Stimulated activated naive CD8-positive, alpha-beta T cell treated with anti-CD3 and anti-CD28 coated beads, Interleukin-15, Interleukin-2, amounts not matched to agents 100 ng/mL and 50 ng/mL, for 24 hours (primary cell): ENCODE results near the gene MYO5A.
"Not testable (repeated sequence)": the region's sequence is repeated elsewhere in the genome, so short reads cannot be mapped to it uniquely, and the experiment has no call there.

Experiments used
- H3K27ac Mint-ChIP-seq: one replicate; pipeline ENCODE4 v1.8.0; 2021; ENCODE audit warnings: mild to moderate bottlenecking, mixed read lengths
- H3K27me3 Mint-ChIP-seq: one replicate; pipeline ENCODE4 v1.8.0; 2021; ENCODE audit warnings: mixed read lengths
- H3K36me3 Mint-ChIP-seq: one replicate; pipeline ENCODE4 v1.8.0; 2021; ENCODE audit warnings: low read depth, mixed read lengths
- H3K4me1 Mint-ChIP-seq: one replicate; pipeline ENCODE4 v1.8.0; 2021; ENCODE audit warnings: low read depth, mixed read lengths
- H3K4me3 Mint-ChIP-seq: one replicate; pipeline ENCODE4 v1.8.0; 2021; ENCODE audit warnings: mild to moderate bottlenecking, mixed read lengths
- H3K9me3 Mint-ChIP-seq: one replicate; pipeline ENCODE4 v1.8.0; 2021; ENCODE audit warnings: mixed read lengths

MYO5A gene

DNA sequence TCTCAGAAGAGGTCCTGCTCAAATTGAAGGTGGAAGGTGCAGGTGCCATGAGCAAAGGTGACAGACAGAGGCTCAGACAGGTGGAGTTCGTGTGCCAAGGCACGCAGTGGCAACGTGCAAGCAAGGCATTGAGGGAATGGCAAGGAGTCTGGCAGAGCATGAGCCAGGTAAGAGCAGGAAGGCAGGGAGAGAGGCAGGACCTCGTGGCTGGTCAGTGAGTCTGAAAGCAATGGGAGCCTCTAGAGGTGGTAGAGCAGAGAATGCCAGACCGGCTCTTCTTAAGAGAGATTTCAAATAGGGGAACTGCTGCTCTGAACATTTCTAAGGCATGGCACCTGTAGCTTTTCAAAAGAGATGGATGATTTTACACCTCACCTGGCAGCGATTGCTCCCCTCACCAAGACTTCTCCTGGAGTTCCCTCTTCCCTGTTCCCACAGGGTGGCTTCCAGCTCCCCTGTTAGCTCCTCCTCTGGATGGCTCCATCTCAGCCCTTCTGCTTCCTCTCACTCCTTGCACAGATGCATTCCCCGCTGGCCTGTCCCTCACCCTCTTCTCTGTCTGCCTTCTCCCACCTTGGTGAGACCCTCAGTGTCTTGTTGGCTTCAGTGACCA lies 235.8 kb downstream of the MYO5A start:
- Mint-ChIP-seq H3K4me3 (no peak overlapping the region), H3K27ac (no peak overlapping the region), H3K4me1 (peaks cover 10% of the 10 kb centered on the region)

DNA sequence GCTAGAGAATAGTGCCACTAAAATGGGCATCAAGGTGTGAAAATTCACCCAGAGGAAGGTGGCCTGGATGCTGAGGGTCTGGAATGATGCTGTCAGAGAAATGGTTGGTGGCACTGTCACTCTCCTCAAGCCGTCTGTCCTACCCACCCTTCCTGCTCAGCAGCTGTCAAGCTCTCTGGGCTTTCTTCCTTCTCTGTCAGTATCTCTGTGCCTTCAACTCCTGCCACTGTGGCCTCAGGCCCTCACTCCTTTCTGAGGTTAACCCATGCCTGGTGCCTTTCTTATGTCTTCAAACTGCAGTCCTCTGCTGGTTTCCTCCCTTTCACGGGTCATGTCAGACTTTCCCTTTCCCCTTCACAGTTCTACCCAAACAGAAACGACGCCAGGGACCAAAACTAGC lies 237.5 kb downstream of the MYO5A start:
- no peak overlapping the region for H3K4me3 Mint-ChIP-seq
- H3K4me1 Mint-ChIP-seq, result peaks cover 10% of the 10 kb centered on the region
- peaks cover 32% of the 10 kb centered on the region for H3K27me3 Mint-ChIP-seq
- no peaks in the 10 kb centered on the region for H3K9me3 Mint-ChIP-seq
- no peaks in the 10 kb centered on the region for H3K36me3 Mint-ChIP-seq
- H3K27ac Mint-ChIP-seq, result no peak overlapping the region

More for the DNA sequence above, 235.8 kb downstream of the MYO5A start:
- Mint-ChIP-seq H3K9me3 (no peaks in the 10 kb centered on the region), H3K36me3 (no peaks in the 10 kb centered on the region), H3K27me3 (peaks cover 42% of the 10 kb centered on the region)

DNA sequence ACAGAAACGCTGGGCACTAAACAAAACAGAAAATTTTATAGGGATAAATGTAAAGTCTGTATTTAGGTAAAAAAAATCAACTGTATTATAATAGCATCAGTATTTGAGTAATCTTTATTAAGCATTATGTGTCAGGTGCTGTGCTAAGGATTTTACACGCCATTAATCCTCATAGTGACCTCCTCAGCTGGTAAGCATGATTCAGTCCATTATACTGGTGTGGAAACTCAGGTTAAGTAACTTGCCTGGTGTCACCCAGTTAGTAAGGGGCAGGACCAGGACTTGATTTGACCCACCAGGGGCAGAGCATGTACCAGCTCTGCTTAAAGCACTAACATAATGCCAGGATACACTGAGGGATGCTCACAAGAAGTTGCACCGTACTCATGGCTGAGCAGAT lies 237.9 kb downstream of the MYO5A start:
- Mint-ChIP-seq H3K27me3 (peaks cover 28% of the 10 kb centered on the region), H3K9me3 (no peaks in the 10 kb centered on the region), H3K4me1 (peaks cover 10% of the 10 kb centered on the region), H3K4me3 (no peak overlapping the region), H3K36me3 (no peaks in the 10 kb centered on the region), H3K27ac (no peak overlapping the region)

DNA sequence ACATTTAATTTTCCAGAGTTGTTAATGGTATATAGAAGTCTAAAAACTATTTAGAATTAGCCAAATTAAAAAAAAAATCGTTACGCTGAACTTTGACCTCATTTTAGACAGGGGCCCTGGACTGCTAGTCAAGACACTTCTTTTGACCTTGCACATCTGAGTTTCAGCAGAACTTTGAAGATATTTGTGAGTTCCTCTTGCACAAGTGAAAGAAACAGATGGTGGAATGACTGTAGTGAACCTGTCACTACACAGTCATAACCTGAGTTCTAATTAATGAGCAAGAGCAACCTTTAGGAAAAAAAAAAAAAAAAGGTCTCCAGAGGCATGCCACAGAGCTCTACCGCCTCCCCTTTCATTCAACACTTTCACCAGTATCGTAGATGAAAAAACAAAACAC lies 238.4 kb downstream of the MYO5A start:
- no peak overlapping the region for H3K27ac Mint-ChIP-seq

DNA sequence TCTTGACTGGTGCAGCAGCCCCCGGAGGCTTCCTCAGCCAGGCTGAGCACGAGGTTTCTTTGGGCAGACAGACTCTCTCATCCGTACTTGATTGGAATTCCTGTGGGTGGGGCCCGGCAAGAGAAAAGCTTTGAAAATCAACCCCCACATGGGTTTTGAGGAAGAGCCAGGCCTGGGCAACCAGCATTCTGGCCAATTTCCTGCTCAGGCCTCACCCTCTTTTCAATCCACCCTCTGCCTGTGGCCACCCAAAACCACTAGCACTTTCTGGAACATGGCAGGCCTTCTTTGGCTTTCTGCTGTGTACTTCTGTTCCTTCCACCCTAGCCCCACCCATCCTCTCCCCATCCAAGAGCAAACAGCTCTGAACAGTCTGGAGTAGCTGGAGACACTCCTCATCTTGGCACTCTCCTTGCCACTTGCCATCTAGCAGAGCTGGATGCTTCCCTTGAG lies 239.0 kb downstream of the MYO5A start:
- H3K27me3 Mint-ChIP-seq, result peaks cover 25% of the 10 kb centered on the region
- no peaks in the 10 kb centered on the region for H3K36me3 Mint-ChIP-seq
- no peak overlapping the region for H3K27ac Mint-ChIP-seq
- H3K9me3 Mint-ChIP-seq, result no peaks in the 10 kb centered on the region
- peaks cover 7% of the 10 kb centered on the region for H3K4me1 Mint-ChIP-seq
- no peak overlapping the region for H3K4me3 Mint-ChIP-seq

More for the DNA sequence above, 238.4 kb downstream of the MYO5A start:
- Mint-ChIP-seq H3K4me1 (peaks cover 10% of the 10 kb centered on the region), H3K4me3 (no peak overlapping the region), H3K9me3 (no peaks in the 10 kb centered on the region), H3K36me3 (no peaks in the 10 kb centered on the region), H3K27me3 (peaks cover 27% of the 10 kb centered on the region)

DNA sequence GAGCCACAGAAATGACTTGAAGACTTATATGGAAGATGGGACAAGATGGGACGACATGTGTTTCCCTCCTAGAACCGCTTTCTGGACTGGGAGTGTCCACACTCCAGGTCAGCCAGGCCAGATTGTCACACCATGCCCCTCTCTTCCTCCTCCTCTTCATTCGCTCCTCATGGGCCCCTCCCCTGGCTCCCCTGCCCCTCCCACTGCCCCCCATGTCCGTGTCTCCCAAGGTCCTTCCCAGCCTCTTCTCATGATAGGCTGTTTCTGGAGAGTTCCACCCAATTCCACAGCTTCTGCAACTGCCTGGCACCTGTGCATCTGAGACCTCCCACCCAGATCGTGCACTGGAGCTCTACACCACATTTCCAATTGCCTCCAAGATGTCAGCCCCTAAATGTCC lies 239.7 kb downstream of the MYO5A start:
- Mint-ChIP-seq H3K4me1 (peaks cover 4% of the 10 kb centered on the region), H3K27ac (no peak overlapping the region), H3K36me3 (no peaks in the 10 kb centered on the region), H3K4me3 (no peak overlapping the region), H3K27me3 (peaks cover 22% of the 10 kb centered on the region), H3K9me3 (no peaks in the 10 kb centered on the region)

DNA sequence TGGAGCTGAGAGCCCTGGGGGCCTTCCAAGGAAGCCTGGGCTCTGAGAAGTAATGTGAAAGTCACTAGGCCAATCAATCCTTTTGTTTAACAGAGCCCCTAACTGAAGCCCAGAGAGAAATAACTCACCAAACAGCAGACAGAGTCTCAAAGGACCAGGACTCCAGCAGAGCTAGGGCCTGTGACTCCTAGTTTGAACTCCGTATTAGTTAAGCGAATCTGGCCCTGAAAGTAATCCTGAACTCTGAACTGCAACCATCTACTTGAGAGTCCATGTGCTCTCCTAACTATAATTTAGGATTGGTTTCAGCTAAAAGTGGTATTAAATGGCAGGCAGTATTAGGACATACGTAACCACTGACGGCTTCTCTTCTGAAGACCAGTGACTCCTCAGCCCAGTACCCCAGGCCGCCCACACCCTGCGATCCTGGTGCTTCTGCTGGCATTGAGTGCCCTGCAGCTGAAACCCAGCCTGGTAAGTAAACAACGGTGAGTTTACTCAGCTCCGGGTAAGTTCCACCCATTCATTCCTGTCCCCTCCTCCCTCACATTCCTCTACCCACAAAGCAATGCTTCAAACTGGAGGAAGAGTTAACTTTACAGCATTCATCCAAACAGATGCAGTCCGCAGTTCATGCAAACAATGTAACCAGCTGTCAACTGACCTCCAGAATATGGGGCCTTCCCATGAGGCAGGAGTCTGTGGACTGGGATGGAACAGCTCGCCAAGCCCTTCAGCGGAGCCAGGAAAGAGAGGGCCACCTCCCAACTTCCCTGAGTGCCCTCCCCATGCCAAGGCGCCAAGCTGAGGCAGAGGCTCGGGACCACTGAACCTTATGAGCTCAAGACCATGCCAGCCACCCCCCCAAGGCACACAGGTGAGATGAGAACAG lies 240.4 kb downstream of the MYO5A start:
- Mint-ChIP-seq H3K4me1 (peaks cover 4% of the 10 kb centered on the region), H3K27me3 (peaks cover 15% of the 10 kb centered on the region), H3K27ac (no peak overlapping the region), H3K9me3 (no peaks in the 10 kb centered on the region), H3K36me3 (no peaks in the 10 kb centered on the region), H3K4me3 (no peak overlapping the region)

DNA sequence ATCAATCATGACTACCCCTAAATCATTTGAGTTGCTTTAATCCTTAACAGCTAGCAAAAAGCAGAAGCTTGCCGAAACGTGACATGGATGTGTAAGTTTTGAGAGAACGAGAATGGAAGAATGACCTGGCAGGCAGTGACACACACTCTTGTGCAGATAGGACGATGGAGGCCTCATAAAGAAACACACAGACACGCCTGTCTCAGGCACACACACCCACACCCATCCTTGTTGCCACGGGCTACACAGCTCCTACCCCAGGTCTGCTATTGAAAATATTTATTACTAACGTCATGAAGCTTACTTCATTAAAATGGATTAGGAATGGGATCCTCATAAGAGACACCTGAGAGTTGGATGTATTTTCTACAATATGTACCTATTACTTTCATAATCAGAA lies 241.6 kb downstream of the MYO5A start:
- H3K27ac Mint-ChIP-seq, result no peak overlapping the region
- H3K4me1 Mint-ChIP-seq, result peaks cover 4% of the 10 kb centered on the region
- peaks cover 6% of the 10 kb centered on the region for H3K27me3 Mint-ChIP-seq
- no peak overlapping the region for H3K4me3 Mint-ChIP-seq
- no peaks in the 10 kb centered on the region for H3K36me3 Mint-ChIP-seq
- no peaks in the 10 kb centered on the region for H3K9me3 Mint-ChIP-seq

DNA sequence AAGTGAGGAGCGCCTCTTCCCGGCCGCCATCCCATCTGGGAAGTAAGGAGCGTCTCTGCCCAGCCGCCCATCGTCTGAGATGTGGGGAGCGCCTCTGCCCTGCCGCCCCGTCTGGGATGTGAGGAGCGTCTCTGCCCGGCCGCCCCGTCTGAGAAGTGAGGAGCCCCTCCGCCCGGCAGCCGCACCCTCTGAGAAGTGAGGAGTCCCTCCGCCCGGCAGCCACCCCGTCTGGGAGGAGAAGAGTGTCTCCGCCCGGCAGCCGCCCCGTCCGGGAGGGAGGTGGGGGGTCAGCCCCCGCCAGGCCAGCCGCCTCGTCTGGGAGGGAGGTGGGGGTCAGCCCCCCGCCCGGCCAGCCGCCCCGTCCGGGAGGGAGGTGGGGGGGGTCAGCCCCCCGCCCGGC lies 242.7 kb downstream of the MYO5A start:
- not testable (repeated sequence) for H3K4me1 Mint-ChIP-seq, H3K4me3 Mint-ChIP-seq, H3K36me3 Mint-ChIP-seq, H3K9me3 Mint-ChIP-seq, H3K27ac Mint-ChIP-seq, H3K27me3 Mint-ChIP-seq

DNA sequence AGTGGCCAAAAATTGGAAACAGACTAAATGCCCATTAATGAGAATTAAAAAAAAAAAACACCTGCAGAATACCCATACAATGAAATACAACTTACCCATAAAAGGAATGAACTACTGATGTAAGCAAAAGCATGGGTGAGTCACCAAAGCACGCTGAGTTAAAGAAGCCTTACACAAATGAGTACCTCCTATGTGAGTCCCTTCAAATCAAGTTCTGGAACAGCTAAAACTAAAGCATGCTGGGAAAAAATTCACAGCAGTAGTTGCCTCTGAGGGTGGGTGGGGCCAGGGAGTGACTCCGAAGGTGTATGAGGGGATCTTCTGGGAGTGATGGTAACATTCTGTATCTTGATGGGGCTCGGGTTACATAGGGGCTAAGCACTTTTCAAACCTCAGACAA lies 244.5 kb downstream of the MYO5A start:
- Mint-ChIP-seq H3K36me3 (no peaks in the 10 kb centered on the region), H3K9me3 (no peaks in the 10 kb centered on the region), H3K27ac (no peak overlapping the region), H3K27me3 (peaks cover 4% of the 10 kb centered on the region), H3K4me3 (no peak overlapping the region), H3K4me1 (no peaks in the 10 kb centered on the region)

DNA sequence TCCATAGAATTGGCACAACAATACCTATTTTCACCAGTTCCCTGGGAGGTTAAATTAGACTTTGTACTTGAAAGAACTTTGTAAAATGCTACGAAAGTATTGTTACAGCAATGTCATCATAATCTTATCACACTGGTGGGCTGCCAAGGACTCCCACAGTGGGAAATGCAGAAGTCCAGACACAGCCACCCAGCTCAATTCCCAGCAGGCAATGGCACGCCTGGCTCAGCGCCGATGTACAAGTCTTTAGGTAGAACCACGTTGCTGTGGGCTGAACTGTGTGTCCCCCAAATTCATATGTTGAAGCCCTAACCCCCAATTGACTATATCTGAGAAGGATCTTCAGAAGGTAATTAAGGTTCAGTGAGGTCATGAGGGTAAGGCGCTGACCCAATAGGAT lies 245.4 kb downstream of the MYO5A start:
- no peaks in the 10 kb centered on the region for H3K36me3 Mint-ChIP-seq
- no peak overlapping the region for H3K27ac Mint-ChIP-seq
- H3K9me3 Mint-ChIP-seq, result no peaks in the 10 kb centered on the region
- no peak overlapping the region for H3K4me3 Mint-ChIP-seq
- peaks cover 4% of the 10 kb centered on the region for H3K27me3 Mint-ChIP-seq
- no peaks in the 10 kb centered on the region for H3K4me1 Mint-ChIP-seq

DNA sequence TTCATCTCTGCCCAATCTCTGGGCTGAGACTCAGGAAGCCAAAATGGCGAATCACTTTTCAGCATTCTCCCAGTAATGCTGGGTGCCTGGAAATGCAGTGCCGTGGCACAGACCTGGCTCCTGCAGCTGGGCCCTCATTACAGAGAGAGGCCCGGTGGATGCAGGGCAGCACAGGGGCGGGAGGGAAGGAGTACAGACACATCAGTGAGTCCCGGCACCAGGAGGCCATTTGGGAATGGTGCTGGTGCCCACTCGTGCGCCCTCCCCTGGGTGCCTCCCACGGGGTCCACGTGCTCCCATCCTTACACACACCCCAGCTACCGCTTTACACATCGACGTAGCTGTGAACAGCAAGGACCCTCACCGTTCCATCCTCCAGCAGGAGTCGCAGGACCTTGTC lies 246.3 kb downstream of the MYO5A start:
- H3K27me3 Mint-ChIP-seq, result peaks cover 4% of the 10 kb centered on the region
- H3K36me3 Mint-ChIP-seq, result no peaks in the 10 kb centered on the region
- no peaks in the 10 kb centered on the region for H3K4me1 Mint-ChIP-seq
- no peak overlapping the region for H3K4me3 Mint-ChIP-seq
- H3K27ac Mint-ChIP-seq, result no peak overlapping the region
- no peaks in the 10 kb centered on the region for H3K9me3 Mint-ChIP-seq

DNA sequence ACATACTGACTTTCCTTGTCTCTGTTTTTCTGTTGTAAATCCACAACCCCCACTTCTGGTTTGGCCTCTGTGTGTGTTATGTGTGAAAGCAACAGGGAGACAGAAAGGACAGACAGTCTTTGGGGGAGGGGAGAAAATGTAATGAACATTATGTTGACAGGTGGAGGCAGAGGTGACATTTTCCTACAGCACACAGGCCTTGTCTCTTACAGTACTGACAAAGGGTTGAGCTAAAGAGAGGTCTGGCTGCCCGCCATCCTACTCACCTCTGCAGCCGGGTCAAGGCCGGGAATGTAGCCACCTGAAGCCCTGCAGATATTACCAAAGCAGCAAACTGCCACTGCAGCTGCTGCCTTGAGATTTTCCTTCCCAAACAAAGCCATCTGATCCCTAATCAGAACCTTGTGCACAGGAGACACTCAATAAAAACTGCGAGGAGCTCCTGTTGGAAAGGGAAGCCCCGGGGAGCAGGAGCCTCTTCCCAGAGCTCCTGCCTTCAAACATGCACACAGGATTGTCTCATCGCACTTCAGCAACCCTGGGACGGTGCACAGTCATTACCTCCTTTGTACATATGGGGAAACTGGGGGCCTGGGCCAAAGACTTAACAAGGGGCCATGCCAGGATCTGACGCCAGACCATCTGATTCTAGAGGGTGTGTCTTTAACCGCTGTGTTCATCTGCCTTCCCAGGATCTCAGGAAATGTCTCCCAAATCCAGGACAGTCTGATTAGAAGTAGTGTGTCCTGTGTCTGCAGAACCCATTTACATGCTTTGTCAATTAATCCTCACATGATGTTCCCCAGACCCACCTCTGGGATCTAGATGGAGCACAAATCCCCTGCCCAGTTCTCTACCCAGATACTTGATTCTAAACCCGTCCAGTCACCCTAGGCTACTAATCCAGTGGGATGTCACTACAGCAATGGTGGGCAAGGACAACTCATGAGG lies 247.3 kb downstream of the MYO5A start:
- Mint-ChIP-seq H3K9me3 (no peaks in the 10 kb centered on the region), H3K36me3 (no peaks in the 10 kb centered on the region), H3K4me3 (no peak overlapping the region), H3K4me1 (no peaks in the 10 kb centered on the region), H3K27ac (no peak overlapping the region), H3K27me3 (peaks cover 4% of the 10 kb centered on the region)

DNA sequence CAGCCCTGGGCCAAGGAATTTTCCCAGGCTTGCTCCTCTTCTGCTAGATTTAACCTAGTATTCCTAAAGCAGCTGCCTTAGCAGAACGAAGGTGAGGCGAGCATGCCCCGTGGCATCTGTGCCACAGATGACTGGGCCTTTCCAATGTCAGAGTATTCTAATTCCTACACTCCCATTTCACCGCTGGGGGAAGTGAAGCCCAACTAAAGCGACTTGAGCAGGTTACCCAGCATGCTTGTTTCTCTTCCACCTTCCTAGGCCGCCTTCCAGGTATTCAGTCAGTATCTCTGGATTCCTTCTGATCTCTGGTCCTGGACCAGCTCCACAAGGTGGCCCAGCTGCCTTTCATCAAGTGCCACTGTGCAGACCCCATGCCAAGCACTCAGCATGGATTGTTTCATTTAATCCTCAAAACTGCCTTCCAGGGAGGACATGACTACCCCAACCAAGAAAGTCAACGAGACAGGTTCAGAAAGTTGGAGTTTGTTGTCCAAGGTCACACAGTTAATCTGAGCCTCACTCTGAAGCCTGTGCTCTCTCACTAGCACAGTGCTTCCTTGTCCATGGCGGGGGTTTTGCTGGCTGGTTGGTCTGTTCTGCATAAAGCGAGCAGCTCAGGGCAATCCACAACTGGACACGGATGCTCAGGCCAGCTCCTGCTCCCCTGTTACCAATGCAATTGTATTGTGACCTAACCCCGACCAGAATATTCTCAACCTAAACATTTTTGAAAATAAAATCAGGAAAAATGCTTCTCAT lies 248.2 kb downstream of the MYO5A start:
- H3K36me3 Mint-ChIP-seq, result no peaks in the 10 kb centered on the region

More for the DNA sequence above, 248.2 kb downstream of the MYO5A start:
- no peaks in the 10 kb centered on the region for H3K9me3 Mint-ChIP-seq
- H3K4me3 Mint-ChIP-seq, result no peak overlapping the region
- H3K4me1 Mint-ChIP-seq, result no peaks in the 10 kb centered on the region
- peaks cover 4% of the 10 kb centered on the region for H3K27me3 Mint-ChIP-seq
- H3K27ac Mint-ChIP-seq, result no peak overlapping the region
